Measurements from ENCODE around the gene GARS1.

The GARS1 gene, protein sequence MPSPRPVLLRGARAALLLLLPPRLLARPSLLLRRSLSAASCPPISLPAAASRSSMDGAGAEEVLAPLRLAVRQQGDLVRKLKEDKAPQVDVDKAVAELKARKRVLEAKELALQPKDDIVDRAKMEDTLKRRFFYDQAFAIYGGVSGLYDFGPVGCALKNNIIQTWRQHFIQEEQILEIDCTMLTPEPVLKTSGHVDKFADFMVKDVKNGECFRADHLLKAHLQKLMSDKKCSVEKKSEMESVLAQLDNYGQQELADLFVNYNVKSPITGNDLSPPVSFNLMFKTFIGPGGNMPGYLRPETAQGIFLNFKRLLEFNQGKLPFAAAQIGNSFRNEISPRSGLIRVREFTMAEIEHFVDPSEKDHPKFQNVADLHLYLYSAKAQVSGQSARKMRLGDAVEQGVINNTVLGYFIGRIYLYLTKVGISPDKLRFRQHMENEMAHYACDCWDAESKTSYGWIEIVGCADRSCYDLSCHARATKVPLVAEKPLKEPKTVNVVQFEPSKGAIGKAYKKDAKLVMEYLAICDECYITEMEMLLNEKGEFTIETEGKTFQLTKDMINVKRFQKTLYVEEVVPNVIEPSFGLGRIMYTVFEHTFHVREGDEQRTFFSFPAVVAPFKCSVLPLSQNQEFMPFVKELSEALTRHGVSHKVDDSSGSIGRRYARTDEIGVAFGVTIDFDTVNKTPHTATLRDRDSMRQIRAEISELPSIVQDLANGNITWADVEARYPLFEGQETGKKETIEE

DNA sequence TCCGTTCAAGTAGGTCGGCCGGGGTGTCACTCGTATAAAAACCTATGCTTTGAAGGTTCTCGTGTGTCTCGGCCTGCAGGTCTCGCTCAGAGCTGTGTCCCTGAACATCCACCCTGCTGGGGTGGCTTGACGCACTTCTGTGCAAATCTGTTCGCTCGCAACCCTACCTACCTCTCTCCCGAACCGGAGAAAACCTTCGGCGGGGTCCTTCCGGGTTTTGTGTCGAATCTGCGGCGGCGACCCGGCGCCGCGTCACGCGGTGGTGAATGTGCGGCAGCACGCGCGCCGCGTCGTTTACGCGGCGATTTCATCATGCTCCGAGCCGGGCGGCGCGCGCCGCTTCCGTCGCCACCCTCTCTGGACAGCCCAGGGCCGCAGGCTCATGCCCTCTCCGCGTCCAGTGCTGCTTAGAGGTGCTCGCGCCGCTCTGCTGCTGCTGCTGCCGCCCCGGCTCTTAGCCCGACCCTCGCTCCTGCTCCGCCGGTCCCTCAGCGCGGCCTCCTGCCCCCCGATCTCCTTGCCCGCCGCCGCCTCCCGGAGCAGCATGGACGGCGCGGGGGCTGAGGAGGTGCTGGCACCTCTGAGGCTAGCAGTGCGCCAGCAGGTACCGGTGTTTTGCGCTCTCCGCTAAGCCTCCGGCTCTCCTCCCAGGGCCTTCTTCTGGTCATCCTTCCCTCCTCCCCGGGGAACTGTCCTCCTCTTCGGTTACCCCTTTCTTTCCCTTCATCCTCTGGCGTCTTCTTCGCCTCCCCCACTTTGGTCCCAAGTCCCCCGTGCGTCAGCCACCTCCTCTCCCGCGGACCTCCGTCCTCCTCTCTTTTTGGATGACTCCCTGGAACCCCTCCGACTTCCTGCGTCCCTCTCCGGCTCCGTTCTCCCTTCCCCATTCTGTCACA lies at the start of gene GARS1:
Gene GARS1, plus strand, starts transcription at position 339 of the 896 bp plus-strand sequence. Its CDS starts 44 bp downstream, at position 383.
- DNase-seq (ENCODE audit: low read depth), result peak; percentile 93
- TF ChIP-seq, protein P1, sequence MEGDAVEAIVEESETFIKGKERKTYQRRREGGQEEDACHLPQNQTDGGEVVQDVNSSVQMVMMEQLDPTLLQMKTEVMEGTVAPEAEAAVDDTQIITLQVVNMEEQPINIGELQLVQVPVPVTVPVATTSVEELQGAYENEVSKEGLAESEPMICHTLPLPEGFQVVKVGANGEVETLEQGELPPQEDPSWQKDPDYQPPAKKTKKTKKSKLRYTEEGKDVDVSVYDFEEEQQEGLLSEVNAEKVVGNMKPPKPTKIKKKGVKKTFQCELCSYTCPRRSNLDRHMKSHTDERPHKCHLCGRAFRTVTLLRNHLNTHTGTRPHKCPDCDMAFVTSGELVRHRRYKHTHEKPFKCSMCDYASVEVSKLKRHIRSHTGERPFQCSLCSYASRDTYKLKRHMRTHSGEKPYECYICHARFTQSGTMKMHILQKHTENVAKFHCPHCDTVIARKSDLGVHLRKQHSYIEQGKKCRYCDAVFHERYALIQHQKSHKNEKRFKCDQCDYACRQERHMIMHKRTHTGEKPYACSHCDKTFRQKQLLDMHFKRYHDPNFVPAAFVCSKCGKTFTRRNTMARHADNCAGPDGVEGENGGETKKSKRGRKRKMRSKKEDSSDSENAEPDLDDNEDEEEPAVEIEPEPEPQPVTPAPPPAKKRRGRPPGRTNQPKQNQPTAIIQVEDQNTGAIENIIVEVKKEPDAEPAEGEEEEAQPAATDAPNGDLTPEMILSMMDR (IDR thresholded peaks at IDR 0.05; ENCODE audit: insufficient read depth, low read depth, low read length, missing control alignments), result no peak
- H3K4me3 ChIP-seq (ENCODE audit: low read length), result peak within 1 kb of the TSS; percentile 92

DNA sequence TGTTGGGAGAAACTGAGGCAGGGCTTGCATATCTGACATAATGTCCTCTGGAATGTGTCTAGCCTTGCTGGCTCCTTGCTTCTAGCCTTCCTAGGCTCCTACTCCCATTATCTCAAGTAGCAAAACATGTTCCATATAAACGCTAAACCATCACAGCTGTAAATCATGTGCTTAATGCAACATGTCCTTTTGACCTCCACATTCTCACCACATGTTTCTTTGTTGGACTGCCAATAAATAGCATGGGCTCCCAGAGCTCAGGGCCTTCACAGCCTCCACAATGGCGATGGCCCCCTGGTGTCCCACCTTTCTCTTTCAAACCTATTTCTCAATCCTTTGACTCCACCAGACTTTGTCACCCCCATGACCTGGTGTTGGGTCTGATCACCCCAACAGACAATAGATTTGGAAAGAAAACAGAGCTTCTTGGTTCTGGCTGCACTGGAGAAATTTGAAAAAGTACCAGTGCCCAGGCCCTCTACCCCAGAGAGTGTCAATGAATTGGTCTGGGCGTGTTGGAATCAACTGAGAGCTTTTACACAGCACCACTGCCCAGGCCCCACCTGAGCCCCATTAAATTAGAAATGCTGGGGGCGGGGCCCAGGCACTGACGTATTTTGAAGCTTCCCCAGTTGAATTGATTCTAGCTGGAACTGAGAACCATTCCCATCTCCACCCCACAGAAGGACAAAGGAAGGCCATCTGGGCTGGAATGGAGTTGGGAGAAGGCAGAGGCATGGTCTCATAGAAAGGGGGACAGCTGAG lies 48.7 kb upstream of the GARS1 start:
- H3K4me3 ChIP-seq (ENCODE audit: low read length), result no peak overlapping the region
- TF ChIP-seq, protein P1 (IDR thresholded peaks at IDR 0.05; ENCODE audit: insufficient read depth, low read depth, low read length, missing control alignments), result no peak
- no peak for DNase-seq (ENCODE audit: low read depth)

DNA sequence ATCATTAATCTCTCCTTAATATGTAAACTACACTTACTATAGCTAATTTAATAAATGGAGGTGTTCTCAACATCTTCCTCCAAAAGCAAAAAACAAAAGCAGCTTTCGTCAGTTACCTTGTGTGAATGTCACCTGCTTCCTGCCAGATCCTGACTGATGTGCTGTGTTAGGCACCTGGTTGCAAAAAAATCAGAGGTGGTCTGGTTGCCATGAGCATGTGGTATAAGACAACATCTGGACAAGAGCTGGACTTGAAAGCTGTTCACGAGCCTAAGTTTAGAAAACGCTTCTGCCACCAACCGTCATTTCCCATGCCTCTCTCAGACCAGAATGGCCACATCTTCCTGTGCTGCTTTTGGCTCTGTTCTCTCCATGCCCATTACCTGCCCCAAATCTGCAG lies 48.1 kb upstream of the GARS1 start:
- DNase-seq (ENCODE audit: low read depth), result no peak
- H3K4me3 ChIP-seq (ENCODE audit: low read length), result no peak overlapping the region
- TF ChIP-seq, protein P1 (IDR thresholded peaks at IDR 0.05; ENCODE audit: insufficient read depth, low read depth, low read length, missing control alignments), result no peak

DNA sequence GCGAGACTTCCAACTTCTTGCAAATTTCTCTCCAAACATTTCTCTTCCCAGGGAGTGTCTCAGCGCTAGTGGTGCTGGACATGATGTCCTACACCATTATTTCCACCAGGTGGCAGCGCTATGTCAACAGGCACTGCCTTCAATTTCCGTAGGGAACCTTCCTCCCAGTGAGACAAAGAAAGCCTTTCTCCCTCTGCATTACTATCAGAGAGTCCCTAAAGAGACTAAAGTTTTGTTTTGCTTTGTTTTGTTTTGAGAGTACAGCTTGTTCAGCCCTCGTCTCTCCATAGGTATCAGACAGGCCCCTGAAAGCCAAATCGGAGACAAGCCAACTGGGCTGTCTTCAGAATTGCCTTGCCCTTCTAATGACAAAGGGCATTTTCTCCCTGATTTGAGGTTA lies 45.8 kb upstream of the GARS1 start:
- DNase-seq (ENCODE audit: low read depth), result peak; percentile 83
- TF ChIP-seq, protein P1 (IDR thresholded peaks at IDR 0.05; ENCODE audit: insufficient read depth, low read depth, low read length, missing control alignments), result peak; percentile 87
- H3K4me3 ChIP-seq (ENCODE audit: low read length), result no peak overlapping the region

DNA sequence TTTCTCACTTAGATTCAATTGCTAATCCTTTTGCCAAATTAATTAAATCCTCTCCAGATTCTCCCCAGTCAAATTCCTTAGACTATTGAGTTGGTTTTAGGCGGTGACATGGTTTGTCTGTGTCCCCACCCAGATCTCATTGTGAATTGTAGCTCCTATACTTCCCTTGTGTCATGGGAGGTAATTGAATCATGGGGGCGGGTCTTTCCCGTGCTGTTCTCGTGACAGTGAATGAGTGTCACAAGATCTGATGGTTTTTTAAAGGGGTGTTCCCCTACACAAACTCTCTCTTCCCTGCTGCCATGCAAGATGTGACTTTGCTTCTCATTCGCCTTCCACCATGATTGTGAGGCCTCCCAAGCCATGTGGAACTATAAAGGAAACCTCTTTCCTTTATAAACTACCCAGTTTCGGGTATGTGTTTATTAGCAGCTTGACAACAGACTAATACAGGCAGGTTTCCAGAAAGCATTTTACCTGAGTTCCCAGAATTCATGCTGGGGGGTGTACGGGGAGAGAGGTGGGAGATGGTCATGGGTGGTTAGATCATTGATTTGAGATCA lies 44.7 kb upstream of the GARS1 start:
- H3K4me3 ChIP-seq (ENCODE audit: low read length), result no peak overlapping the region
- TF ChIP-seq, protein P1 (IDR thresholded peaks at IDR 0.05; ENCODE audit: insufficient read depth, low read depth, low read length, missing control alignments), result no peak
- peak; percentile 81 for DNase-seq (ENCODE audit: low read depth)

DNA sequence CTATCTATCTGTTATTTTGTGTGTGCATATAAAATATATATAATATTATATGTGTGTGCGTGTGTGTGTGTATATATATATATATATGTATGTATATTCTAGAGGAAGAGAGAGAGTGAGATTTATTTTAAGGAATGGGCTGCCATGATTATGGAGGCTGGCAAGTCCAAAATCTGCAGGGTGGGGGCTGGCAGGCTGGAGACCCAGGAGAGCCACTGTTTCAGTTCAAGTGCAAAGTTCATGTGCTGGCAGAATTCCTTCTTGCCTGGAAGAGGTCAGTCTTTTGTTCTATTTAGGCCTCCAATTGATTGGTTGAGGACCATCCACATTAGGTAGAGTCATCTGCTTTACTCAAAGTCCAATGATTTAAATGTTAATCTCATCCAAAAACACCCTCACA lies 42.3 kb upstream of the GARS1 start:
- TF ChIP-seq, protein P1 (IDR thresholded peaks at IDR 0.05; ENCODE audit: insufficient read depth, low read depth, low read length, missing control alignments), result no peak
- no peak for DNase-seq (ENCODE audit: low read depth)
- H3K4me3 ChIP-seq (ENCODE audit: low read length), result no peak overlapping the region
